ENCODE data around the gene FAM107B. TPM values are rescaled to one million over a fixed set of nuclear protein-coding genes. Genes with fewer than 3 reads are reported as not detected.

Gene FAM107B
- total and polyA plus RNA-seq, 2 donors (not counting 3 experiments of a cell fraction or from before 2014, with no cell fraction given) = 39.2 to 176 TPM

- no peak overlapping the region for H3K27ac ChIP-seq (ENCODE audit: insufficient read depth, low read depth, low read length)
- no peak overlapping the region for H2AFZ ChIP-seq (ENCODE audit: low read depth, low read length)
- H4K20me1 ChIP-seq (replicated peaks; ENCODE audit: control insufficient read depth, extremely low read depth, insufficient read depth, low read length) = no peaks in the 10 kb centered on the region
- no peak overlapping the region for H3K4me2 ChIP-seq (ENCODE audit: insufficient read depth, low read length)
- no peaks in the 10 kb centered on the region for H3K4me1 ChIP-seq (ENCODE audit: control insufficient read depth, extremely low read depth, insufficient read depth, low read length)
- intact Hi-C loops (cut with micrococcal nuclease) = no loop called here
- FAIRE-seq = no peak
- ChIA-PET POLR2A (no interaction called here), CTCF (no interaction called here)
- no peak overlapping the region for H3K4me3 ChIP-seq (replicated peaks in 1 of 3; ENCODE audit: insufficient read depth in 1 of 3, low read depth in 1 of 3, low read length in 3 of 3)
- TF ChIP-seq POLR2AphosphoS5 (IDR thresholded peaks at IDR 0.05; ENCODE audit: insufficient read depth, low read depth, low read length) = no peak
- no peak for TF ChIP-seq JUN (IDR thresholded peaks at IDR 0.05; ENCODE audit: borderline replicate concordance, insufficient read depth, insufficient read length, low read depth)
- TF ChIP-seq FOS (IDR thresholded peaks at IDR 0.05; ENCODE audit: borderline replicate concordance, insufficient read depth, low read length) = no peak
- TF ChIP-seq CTCF (IDR thresholded peaks at IDR 0.05; ENCODE audit: extremely low read depth in 1 of 2, insufficient read depth in 1 of 2, low read depth in 1 of 2, low read length in 2 of 2) = no peak
- TF ChIP-seq POLR2A (IDR thresholded peaks at IDR 0.05; ENCODE audit: low read depth, low read length) = no peak
- no peak for TF ChIP-seq GATA2 (IDR thresholded peaks at IDR 0.05; ENCODE audit: insufficient read depth, insufficient read length, low read depth, low read length)
- no peak for TF ChIP-seq MYC (IDR thresholded peaks at IDR 0.05; ENCODE audit: low read depth, low read length)
- TF ChIP-seq EZH2 (IDR thresholded peaks at IDR 0.05; ENCODE audit: borderline replicate concordance, low read depth, low read length, severe bottlenecking) = no peak
- no peak for TF ChIP-seq MAX (IDR thresholded peaks at IDR 0.05; ENCODE audit: insufficient read depth, insufficient read length)
- H3K9me1 ChIP-seq (replicated peaks; ENCODE audit: control insufficient read depth, extremely low read depth, insufficient read depth, low read length) = no peaks in the 10 kb centered on the region
- dilution Hi-C loops (cut with MboI; ENCODE audit: extremely low pct_ligation_motif_present, low sequenced_read_pairs) = no loop called here
- H3K36me3 ChIP-seq (ENCODE audit: control insufficient read depth in 2 of 2, extremely low read depth in 1 of 2, insufficient read depth in 2 of 2, low read length in 2 of 2) = no peaks in the 10 kb centered on the region
- H3K9ac ChIP-seq (replicated peaks; ENCODE audit: extremely low read depth, insufficient read depth, low read length) = no peak overlapping the region
- H3K27me3 ChIP-seq (ENCODE audit: control insufficient read depth in 2 of 2, insufficient read depth in 2 of 2, low read length in 2 of 2) = peaks cover 0 to 2% of the 10 kb centered on the region in 2 experiments
- no peak for DNase-seq (ENCODE audit: low read depth, low spot score)
- no peaks in the 10 kb centered on the region for H3K9me3 ChIP-seq (replicated peaks; ENCODE audit: control insufficient read depth, insufficient read depth, low read length)
- no peaks in the 10 kb centered on the region for H3K79me2 ChIP-seq (ENCODE audit: control insufficient read depth, insufficient read depth, low read length)
- BruUV-seq (replicated peaks) = no TSS peak
Measured at GRCh38 chr10:14736043-14736442, 38.7 kb downstream of the FAM107B start.

Measured in endothelial cell of umbilical vein (primary cell).